Eye (tissue), 1 donor: ENCODE measurements around the gene SEPHS2.
"Not testable (repeated sequence)": the region's sequence is repeated elsewhere in the genome, so short reads cannot be mapped to it uniquely, and the experiment has no call there.

Experiments
- DNase-seq: peaks from one replicate; pipeline ENCODE4 v3.0.0-alpha.2; 2015

Gene SEPHS2

GRCh38 chr16:30464078-30464477 lies 18.4 kb upstream of the SEPHS2 start:
- DNase-seq = no peak

DNA sequence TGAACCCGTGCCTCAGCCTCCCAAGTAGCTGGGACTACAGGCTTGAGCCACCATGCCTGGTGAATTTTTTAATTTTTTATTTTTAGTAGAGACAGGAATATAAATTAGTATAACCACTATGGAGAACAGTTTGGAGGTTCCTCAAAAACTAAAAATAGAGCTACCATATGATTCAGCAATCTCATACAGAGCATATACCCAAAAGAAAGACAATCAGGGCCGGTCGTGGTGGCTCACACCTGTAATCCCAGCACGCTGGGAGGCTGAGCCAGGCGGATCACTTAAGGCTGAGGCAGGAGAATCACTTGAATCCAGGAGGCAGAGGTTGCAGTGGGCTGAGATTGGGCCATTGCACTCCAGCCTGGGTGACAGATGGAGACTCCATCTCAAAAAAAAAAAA lies 15.8 kb upstream of the SEPHS2 start:
- DNase-seq = not testable (repeated sequence)

DNA sequence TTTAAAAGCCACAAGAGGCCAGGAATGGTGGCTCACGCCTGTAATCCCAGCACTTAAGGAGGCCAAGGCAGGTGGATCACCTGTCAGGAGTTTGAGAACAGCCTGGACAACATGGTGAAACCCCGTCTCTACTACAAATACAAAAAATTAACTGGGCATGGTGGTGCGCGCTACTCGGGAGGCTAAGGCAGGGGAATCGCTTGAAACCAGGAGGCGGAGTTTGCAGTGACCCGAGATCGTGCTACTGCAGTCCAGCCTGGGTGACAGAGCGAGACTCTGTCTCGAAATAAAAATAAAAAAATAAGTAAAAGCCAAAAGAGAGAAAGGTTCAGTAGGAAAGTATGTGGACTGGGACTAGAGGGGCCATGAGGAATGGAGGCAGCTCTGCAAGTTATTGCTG lies 13.8 kb upstream of the SEPHS2 start:
- DNase-seq = no peak

- no peak for DNase-seq
Observed at GRCh38 chr16:30458561-30459394, 13.1 kb upstream of the SEPHS2 start.

DNA sequence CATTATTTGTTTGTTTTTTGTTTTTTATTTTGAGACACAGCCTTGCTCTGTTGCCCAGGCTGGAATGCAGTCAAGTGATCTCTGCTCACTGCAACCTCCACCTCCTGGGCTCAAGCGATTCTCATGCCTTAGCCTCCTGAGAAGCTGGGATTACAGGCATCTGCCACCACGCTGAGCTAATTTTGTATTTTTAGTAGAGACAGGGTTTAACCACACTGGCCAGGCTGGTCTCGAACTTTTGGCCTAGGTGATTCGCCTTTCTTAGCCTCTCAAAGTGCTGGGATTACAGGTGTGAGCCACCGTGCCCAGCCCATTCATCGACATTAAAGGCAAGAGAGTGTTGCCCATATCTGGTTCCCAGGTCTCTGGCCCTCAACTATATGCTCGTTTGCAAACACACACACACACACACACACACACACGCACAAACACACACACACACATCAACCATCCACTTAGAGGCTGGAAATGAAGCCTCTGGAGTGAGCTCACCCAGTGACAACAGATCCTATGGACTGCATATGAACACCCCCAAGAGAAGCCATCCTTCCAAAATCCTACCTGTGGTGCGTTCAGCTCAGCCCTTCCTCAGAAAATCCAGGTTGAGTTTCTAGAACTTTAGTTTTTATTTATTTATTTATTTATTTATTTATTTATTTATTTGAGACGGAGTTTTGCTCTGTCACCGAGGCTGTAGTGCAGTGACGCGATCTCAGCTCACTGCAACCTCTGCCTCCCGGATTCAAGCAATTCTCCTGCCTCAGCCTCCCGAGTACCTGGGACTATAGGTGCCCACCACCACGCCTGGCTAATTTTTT lies 12.3 kb upstream of the SEPHS2 start:
- no peak for DNase-seq

GRCh38 chr16:30457256-30457655 lies 11.6 kb upstream of the SEPHS2 start:
- no peak for DNase-seq

GRCh38 chr16:30456302-30456701 lies 10.6 kb upstream of the SEPHS2 start:
- no peak for DNase-seq

DNA sequence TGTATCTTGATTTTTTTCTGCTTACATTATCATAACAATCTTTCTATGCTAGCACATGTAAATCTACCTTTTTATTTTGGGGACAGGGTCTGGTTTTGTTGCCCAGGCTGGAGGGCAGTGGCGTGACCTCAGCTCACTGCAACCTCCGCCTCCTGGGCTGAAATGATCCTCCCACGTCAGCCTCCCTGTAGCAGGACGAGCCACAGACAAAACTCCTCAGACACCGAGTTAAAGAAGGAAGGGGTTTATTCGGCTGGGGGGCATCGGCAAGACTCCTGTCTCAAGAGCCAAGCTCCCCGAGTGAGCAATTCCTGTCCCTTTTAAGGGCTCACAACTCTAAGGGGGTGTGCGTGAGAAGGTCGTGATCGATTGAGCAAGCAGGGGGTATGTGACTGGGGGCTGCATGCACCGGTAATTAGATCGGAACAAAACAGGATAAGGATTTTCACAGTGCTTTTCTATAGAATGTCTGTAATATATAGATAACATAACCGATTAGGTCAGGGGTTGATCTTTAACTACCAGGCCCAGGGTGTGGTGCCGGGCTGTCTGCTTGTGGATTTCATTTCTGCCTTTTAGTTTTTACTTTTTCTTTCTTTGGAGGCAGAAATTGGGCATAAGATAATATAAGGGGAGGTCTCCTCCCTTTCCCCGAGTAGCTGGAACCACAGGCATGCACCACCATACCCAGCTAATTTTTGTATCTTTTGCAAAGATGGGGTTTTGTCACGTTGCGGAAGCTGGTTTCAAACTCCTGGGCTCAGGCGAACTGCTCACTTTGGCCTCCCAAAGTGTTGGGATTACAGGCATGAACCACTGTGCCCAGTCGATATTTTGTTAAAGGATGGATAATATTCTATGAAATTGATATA lies 7.3 kb upstream of the SEPHS2 start:
- not testable (repeated sequence) for DNase-seq

GRCh38 chr16:30449116-30449435 lies 3.4 kb upstream of the SEPHS2 start:
- no peak for DNase-seq

- no peak for DNase-seq
Observed at GRCh38 chr16:30447512-30448226, 2.0 kb upstream of the SEPHS2 start.

GRCh38 chr16:30446203-30446595 lies 525 bp upstream of the SEPHS2 start:
- DNase-seq = no peak

GRCh38 chr16:30445149-30445407 lies 596 bp downstream of the SEPHS2 start:
- no peak for DNase-seq

DNA sequence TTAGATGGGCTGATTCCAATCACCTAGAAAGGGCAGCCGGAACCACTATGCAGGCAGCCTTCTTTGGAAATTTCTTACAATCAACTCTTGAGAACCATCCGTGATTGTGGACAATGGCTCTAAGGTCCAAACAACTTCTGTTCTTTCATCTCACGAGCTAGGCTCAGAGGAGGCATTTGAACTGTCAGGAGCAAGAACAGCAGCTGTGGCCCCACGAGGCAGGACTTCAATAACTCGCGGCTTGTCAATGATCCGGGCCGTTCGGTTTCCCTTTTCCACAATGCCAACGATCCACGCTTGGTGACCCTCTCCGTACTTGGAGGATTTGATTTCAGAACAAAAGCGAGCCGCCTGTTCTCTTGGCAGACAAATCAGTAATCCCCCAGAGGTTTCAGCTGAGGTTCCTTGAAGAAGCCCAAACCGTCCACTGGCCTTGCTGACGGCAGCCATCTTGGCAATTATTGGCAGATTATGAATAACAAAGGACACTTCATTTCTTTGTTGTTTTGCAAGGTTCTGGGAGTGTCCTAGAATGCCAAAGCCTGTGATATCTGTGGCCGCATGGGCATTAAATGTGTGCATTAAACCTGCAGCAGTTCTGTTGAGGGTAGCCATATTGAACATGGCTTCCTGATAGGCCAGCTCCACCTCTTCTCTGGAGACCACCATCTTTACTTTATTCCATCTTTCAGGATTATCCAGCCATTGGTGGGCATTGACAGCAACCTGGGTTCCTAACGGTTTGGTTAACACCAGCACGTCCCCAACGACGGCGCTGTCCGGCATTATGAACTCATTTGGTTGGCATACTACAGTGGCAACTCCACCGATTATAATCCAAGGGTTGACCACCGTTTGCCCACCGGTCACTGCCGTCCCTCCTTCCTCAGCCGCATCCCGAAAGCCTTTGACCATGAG lies 1.2 kb downstream of the SEPHS2 start:
- no peak for DNase-seq

DNA sequence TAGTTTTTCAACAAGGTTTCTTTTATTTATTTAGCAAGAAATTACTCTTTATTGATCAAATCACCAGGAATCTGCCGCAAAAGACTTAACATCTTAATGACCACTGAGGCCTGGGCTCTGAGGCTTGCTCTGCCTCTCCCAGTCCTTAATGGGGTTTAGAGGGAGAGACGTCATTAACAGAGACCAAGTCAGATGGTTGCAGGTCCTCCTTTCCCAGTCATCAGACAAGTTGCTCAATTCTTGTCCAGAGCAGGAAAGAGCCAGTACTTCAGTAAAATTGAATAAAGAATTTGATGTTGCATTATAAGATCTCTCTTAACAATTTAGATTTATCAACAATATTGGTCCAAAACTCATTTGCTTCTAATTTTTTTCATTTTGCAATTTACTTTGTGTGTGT lies 2.0 kb downstream of the SEPHS2 start:
- no peak for DNase-seq

DNA sequence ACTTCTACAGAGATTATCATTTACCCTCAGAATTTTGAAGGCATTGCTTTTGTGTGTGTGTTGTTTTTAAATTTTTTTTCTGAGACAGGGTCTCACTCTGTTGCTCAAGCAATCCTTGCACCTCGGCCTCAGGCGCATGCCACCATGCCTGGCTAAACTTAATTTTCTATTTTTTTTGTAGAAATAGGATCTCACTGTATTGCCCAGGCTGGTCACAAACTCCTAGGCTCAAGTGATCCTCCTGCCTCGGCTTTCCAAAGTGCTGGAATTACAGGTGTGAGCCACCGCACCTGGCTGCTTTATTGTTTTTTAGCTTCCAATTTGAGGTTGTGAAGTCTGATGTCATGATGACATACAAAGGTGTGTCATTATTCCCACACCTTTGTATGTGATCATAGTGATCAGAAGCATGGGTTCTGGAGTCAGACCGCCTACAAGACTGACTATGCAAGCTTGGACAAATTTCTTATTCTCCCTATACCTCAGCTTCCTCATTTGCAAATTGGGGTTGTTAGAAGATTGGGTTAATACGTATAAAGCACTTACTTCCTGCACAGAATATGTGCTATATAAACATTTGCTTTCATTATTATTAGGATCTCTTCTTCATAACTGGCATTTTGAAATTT lies 5.8 kb downstream of the SEPHS2 start:
- DNase-seq = no peak

DNA sequence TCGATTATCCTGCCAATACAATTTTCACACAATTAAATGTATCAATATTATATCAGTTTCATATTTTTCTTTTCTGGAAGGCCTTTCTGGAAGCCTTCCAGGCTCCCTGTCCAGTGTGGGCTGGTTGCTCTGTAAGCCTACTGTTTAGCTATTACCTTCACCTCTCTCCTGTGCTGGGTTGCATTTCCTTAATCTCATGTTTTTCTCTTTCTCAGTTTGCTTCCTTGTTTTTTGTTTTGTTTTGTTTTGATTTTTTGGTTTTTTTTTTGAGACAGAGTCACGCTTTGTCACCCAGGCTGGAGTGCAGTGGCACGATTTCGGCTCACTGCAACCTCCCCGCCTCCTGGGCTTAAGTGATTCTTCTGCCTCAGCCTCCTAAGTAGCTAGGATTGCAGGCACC lies 6.8 kb downstream of the SEPHS2 start:
- DNase-seq = no peak

DNA sequence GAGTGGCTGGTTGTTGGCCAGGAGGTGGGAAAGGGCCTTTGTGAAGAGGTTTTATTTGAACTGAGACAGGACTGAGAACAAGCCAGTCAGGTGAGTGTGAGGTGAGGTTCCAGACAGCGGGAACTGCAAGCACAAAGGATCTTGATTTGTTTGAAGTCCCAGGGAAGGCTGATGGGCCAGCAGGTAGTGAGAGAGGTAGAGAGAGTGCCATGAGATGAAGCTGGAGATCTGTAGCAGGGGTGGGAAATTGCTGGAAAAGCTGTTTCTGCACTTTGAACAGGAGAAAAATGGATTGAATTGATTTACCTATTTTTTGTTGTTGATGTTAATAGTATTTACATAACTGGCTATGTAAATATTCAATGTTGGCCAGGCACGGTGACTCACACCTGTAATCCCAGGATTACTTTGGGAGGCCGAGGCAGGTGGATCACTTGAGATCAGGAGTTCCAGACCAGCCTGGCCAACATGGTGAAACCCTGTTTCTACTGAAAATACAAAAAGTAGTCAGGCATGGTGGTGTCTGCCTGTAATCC lies 8.1 kb downstream of the SEPHS2 start:
- DNase-seq = no peak

DNA sequence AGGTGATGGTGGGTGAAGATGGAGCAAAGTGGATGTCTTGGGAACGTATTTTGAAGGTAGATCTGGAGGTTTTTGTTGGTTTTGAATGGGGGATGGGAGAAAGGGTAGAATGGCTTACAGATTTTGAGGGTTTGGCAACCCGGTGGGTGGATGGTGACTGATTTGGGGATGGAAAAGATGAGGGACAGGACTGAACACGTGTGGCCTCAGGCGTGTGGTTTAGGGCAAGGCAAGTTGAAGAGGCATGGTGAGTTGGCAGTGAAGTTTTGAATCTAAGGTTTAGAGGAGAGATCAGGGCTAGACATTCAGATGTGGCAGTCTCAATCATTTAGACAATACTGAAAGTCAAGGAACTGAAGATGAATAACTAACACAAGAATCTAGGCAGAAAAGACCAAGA lies 10.8 kb downstream of the SEPHS2 start:
- DNase-seq = no peak

- no peak for DNase-seq
Observed at GRCh38 chr16:30430428-30430970, 15.2 kb downstream of the SEPHS2 start.

DNA sequence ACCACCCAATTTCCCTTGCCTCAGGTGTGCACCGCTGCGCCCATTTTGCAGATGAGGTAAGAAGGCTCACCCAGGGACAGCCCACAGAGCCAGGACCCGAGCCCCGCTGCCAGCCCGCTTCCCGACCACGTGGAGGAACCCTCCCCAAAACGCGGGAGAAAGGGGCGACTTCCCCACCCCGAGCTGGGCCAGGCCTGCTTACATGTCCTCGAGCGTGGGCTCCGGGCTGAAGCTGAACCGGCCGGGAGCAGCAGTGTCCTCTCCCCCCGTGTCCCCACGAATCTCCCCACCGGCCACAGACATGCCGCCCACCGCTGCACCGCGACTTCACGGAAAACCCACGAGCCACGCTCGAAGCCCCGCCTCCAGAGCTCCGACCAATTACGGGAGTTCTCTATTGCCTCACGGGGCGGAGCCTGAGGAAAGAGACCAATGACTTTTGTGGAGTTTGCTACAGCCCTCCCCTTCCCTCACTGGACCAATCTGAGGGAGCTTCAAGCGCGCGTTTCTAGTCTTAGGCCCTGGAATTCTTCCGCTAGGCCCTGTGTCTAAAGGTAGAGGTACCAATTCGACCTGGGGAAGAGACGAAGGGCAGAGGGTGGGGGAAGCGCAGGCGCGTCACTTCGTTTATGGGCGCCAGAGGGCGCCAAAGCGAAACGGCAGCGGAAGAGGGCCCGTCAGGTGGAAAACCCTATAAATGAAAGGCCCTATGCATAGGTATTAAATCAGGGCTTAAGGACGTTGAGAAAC lies 15.8 kb downstream of the SEPHS2 start, which contains the start of gene DCTPP1:
Gene DCTPP1, minus strand, starts transcription at position 353 of the 750 bp plus-strand sequence. Its CDS starts 50 bp downstream, at position 303.
- peak; percentile 98 for DNase-seq
